Dedifferentiated amniotic fluid mesenchymal stem cell (primary cell): ENCODE measurements around the gene BMP7.

Experiments used
- DNase-seq: peaks from one replicate; pipeline ENCODE4 v3.0.0-alpha.2; 2016; ENCODE audit errors: extremely low spot score

BMP7 gene

DNA sequence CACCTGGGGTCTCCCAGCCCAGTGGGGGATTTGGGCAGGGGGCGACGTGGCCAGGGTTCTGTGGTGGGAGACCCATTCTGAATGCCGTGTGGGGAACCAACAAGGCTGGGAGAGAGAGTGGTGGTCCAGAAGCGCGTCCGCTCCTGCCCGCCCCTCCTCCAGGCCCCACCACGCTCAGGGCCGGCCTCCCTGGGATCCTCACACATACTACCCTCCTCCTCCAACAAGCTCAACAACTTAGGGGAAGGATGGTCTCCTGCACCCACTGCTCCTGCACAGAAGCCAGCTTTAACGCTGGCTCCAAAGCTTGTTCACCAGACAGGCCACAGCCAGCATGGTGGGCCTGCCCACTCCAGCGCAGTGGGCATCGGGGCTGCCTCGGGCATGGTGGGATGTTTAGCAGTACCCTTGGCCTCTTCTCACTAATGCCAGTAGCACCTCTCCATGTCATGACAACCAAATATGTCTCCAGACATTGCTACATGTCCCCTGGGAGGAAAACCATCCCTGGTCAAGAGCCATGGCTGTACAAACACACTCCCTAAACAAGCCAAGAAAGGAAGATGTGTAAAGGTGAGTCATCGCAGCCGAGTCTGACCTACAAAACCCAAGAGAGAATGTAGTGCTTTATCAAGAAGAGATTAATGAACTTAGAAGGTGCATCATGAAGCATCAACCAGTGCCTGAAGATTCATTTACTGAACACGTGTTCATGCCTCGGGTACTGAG is 75.7 kb downstream of the BMP7 start:
- DNase-seq: no peak

DNA sequence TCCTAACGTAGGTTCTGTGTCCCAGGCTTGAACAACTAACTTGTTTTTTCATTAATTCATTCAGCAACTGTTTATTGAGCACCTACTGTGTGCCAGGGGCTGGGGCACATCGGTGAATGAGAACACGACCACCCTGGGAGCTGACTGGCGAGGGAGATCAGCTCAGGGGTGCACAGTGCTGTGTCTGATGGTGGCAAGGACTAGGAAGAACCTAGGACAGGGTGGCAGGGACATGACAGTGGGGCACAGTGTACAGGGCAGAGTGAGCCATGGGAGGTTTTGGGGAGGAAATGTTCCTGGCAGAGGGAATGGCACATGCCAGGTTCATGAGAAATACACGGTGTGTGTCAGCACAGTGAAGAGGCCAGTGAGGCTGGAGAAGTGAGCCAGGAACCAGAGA is 76.7 kb downstream of the BMP7 start:
- no peak for DNase-seq

DNA sequence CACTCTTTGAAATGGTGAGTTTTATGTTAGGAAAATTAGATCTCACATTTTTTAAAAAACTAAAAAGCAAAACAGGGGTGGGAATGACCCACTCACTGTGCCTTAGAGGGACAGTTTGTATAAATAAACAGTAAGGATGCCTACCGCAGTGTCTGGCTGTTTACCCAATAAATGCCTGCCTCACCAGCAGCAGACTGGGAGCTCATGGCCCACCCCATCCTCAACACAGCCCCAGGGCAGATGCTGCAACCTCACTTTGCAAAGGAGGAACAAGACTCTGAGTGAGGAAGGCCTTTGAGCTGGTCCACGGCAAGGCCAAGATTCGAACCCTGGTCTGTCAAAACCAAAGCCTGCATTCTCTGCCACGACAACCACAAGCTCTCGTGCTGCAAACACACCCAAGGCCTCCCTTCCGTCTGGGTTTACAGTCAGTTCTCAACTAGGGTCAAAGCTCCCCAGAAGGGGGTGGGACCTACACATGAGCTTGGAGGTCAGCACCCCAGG is 77.8 kb downstream of the BMP7 start:
- no peak for DNase-seq

DNA sequence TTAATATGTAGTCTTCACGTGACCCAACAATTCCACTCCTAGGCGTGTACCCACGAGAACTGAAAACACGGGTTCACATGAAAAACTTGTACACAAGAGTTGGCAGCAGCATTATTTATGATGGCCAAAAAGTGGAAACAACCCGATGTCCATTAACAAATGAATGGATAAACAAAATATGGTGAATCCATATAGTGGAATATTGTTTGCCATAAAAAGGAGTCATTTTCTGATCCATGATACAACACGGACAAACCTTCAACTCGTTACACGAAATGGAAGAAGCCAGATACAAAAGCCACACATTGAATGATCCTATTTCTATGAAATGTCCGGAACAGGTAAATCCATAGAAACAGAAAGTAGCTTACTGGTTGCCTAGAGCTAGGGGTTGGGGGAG is 78.4 kb downstream of the BMP7 start:
- DNase-seq: no peak

DNA sequence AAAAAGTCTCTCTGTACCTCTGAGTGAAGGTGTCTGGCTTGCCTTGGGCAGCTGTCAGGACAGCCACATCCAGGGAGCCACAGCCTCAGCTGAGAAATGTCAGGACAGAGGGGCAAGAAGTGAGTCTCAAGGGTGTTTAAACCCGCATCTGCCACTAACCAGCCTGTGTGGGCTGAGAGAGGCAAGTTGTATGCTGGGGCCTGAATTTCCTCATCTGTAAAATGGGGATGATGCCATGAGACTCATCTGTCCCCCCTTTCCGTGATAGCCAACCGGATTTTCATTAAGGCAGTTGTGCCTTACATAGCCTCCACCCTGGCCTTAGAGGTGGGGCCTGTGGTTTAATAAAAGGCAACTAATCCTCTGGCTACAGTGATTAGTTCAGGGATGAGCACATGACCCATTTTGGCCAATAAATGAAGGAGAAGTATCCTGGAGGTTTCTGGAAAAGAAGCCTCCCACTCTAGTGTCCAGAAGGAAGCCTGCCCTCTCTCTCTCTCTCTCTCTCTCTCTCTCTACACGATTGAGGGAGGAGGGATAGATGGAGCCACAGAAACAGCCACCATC is 79.3 kb downstream of the BMP7 start:
- no peak for DNase-seq

DNA sequence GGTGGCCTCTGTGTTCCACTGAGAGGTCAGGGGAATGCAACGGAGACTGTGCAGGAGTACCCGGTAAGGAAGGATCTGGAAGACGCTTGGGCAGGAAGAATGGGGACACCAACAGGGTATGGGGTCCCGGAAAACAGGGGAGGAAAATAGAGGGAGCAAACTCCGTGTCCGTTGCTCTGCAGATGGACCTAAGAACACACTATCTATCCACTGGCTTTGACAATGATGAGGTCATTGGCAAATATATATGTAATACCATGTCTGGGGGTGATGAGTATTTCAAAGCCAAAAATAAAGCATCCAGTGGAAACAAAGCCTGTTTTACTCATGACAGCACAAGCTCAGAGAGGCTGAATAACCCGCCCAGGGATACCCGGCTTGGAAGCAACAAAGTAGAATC is 80.2 kb downstream of the BMP7 start:
- no peak for DNase-seq

DNA sequence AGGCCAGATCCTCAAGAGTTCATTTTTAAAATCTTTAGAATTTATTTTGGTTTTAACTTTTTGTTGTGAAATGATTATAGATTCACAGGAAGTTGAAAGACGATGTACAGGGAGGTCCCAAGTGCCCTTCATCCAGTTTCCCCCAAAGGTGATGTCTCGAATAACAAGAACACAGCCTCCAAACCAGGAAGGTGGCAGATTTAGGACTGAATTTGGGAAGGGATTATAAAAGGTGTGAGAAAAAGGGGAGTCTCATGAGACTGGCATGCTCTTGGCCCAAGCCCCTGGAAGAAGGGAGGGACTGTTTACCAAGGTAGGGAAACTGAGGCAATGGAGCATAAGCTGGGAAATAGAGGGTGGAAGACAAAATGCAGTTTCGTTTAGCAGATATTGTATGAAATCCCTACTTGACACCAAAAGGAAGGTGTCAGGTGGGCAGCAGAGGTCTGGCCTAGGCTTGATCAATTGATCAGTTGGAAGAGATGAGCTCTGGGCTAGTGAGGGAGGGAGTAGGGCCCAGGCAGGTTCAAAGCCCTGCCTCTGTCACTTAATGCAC is 81.2 kb downstream of the BMP7 start:
- DNase-seq: no peak

DNA sequence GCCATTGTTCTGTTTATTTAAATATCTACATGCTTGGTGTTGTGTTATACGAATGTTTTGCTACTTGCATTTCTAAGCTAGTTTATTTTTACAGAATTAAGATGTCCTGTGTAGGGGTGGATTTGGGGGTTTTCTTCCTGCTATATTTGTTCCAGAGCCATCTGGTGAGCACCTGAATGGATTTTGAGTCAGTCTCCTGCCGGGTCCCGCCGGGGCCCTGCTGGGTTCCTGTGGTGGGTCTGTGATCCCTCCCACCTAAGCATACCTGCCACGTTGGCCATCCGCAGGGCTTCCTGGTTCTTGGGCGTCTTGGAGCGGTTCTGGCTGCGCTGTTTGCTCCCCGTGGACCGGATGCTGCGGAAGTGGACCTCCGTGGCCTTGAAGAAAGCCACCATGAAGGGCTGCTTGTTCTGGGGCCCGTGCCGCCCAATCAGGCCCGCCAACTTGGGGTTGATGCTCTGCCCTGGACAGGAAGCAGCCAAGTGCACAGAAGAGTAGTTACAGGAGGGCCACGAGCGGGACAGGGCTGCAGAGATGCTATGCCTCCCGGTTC is 82.9 kb downstream of the BMP7 start:
- no peak for DNase-seq

DNA sequence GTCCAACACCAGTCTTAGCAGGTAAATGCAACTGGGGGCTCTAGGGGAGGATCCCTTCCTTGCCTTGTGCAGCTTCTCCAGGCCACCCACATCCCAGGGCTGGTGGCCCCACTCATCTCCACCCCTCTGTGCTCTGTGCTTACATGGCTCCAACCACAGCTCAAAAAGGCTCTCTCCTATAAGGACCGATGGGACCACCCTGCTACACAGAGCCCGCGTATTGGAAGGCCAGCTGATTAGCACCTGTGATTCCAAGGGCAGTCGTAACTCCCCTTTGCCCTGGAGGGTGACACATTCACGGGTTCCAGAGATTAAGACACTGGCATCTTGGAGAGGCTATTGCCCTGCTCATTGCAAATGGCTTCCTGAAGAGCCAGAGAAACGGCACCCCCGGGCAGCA is 84.8 kb downstream of the BMP7 start:
- DNase-seq: no peak

DNA sequence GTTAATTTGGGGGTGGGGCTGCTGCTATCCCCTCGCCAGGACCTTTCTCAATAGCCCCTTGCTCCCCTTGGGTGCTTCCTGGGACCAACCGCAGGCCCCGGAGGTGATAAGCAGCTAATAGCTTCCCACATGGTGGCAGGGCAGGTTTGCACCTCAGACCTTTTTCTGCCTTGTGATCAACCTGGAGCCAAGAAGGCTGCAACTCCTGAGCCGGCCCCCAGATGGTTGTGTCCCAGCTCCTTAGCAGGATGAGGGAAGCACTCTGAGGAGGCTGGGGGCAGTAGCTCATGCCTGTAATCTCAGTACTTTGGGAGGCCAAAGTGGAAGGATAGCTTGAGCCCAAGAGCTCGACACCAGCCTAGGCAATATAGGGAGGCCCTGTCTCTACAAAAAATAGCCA is 85.5 kb downstream of the BMP7 start:
- no peak for DNase-seq

DNA sequence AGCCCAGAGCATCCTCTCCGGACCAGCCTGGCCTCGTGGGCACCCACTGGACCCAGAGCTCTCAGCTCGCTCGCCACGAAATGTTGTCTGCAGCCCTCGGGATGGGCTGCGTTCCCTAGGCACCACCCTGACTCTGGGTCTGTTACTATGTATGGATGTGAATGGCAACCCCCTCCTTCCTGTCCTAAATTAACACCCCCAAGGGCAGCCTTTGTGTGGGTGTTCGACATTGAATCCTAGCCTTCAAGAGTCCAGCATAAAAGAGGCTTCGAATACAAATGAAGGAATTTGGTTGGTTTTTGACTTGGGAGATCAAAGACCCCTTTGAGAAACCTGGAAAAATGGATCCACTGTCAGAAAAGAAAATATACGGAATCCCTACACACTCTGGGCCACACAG is 86.1 kb downstream of the BMP7 start:
- no peak for DNase-seq

DNA sequence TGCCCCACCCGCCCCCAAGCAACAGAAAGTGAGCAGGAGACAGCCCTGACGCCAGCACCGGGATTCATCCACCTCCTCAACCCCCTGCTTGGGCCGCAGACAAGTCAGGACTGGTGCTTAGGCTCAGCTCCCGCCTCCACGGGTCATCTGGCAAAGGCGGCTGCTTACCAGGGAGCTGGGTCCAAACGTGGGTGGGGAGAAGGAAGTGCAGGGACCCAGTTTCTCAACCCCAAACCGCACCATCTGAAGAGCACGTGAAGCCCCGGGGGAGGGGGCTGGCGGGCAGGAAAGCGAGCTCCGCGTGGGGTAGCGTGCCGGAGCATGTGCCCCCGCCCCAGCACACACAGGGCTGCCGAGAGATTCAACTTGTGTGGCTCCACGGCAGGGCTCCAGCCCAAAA is 87.2 kb downstream of the BMP7 start:
- DNase-seq: no peak

DNA sequence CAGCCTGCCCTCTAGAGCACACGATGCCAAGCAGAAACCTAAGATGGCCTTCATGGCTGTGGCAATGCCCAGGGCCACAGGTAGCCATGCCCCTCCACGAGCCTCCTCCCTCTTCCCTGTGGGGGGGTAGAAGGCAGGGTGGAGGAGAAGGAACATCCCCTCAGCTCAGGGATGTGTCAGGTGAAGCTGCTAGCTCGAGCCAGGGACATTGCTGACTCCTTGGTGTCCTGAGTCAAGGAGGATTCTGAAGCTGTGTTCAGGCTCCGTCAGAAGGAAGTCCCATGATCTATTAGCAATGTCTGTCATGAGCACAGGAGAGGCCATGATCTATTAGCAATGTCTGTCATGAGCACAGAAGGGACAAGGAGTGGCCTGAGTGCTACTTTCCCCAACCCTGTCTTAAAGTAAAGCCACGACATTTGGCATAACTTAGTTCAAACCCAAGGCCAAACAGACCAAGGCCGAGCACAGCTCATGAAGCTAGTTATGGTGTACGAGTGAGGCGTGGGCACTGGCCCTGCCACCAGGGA is 87.8 kb downstream of the BMP7 start:
- no peak for DNase-seq

DNA sequence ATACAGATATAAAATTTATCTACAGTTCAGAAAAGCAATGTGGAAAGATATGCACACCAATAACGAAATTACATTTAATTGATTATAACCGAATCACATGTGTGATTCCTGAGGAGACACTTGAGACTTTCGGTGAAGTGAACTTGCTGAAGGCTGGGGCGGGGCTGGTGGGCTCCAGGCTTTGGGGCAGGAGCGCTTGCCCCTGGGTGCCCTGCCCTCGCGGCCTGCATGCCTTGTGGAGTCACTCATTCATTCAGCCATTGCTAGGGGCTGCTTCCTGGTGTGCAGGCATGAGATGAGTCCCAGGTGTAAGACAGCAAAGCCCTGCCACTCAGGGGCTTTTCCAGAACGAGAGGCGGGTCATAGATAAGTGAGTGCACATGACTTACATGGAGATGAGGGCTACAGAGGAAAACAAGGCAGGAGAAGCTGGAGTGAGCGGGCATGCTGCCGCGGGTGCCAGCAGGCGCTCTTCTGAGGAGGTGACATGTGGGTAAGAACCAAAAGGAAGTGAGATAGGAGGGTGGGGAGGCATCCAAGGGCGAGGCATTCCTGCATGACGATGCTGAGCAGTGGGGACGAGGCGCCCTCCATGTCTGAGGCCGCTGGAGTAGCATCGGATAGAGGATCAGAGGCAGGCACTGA is 88.7 kb downstream of the BMP7 start:
- DNase-seq: no peak

DNA sequence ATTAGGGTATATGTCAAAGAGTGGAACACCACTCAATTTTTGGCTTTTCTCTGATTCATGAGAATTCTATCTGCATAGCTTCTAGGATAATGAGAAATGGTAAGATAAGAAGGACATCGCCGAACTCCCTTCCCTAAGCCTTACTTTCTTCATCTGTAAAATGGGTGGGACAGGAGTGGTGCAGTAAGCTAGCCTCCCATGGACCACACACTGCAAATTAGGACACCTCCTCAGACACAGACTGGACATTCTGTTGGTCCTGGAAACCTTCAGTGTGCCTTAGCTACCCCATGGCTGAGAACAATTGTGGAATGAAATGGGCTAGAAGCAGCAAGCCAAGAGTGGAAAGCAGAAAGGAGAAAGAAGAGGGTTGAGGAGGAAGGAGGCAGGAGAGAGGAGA is 89.6 kb downstream of the BMP7 start:
- no peak for DNase-seq

DNA sequence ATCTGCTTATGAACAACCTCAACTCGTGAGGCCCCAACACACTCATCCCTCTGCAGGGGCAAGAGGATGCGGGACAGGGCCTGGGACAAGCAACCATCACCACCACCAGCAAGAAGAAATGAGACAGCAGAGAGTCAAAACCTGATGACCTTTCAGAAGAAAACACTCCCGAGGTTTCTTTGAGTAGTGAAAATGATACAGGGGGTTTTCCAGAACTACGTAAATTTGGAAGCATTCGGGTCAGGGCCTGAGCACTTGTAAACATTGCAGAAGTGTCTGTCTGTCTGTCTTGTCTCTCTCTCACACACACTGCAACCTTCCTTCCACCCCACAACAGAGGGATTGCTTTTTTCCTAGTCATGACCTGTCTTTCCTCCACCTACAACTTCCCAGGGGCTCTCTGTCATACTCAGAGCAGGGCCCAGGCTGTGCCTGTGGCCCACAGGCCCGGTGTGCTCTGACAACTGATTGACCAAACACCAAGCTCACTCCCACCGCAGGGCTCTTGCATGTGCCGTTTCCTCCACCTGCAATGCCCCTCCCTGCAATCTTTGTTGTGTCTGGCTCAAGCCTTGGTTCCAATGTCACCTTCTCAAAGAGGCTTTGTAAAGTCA is 90.9 kb downstream of the BMP7 start:
- DNase-seq: no peak

DNA sequence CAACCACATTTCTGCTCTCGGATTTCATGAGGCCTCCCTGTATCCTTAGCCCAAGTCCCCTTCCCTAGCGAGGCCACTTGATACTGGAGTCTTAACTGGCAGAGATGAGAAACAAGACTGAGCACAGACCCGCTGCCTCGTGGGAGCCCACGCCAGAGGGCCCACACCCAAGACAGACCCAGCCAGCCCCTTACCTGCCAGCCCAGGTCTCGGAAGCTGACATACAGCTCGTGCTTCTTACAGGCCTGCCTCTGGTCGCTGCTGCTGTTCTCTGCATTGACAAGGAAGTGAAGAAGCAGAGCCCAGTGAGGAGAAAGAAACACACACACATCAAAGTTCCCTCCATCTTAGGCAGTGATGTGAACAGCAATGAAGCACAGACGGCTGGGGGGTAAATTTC is 91.7 kb downstream of the BMP7 start:
- DNase-seq: no peak

DNA sequence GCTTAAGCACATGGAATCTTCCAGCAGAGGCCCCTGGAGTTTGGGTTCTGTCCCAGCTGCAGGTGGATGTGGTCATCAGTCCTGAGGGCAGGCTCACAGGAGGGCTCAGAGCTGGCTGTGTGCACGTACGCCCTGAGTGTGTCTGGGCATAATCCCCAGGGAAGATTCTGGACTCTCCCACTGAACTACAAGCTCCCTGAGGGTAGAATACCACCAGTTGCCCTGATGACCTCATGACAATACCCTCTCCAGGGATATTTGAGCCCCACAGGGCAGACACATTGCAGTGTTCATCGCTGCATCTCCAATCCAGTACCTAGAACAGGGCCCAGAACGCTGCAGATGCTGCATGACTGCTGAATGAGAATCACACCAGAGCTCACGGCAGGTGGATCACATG is 92.5 kb downstream of the BMP7 start:
- no peak for DNase-seq

DNA sequence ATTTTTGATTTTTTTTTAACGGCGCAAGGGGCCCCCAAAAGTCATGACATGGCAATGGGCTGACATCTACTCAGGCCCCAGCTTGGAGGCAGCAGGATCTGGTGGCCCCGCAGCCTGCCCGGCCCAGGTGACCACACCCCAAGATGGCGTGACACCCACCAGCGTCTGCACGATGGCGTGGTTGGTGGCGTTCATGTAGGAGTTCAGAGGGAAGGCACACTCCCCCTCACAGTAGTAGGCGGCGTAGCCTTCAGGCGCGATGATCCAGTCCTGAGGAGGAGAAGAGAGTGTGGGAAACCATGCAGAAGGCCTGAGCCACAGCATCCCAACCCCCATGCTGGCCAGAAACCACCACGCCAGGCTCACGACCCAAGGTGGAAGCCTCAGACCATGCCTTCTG is 93.4 kb downstream of the BMP7 start:
- DNase-seq: no peak

DNA sequence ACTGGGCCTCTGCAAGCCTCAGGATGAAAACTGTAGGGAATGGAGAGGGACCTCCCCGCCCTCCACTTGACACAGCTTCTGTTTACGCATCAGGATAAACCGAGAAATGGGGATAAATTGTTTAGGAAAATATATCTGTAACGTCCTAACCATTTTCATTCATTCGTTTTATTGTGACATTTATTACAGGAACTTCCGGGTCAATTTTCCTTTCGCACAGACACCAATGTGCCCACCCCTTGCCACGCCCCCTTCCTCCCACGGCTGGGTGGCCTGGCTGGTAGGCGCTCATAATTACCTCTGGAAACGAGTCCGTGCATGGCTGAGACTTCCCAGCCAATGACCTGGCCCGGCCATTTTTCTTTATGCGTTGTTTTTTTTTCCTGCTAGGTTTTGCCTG is 96.1 kb downstream of the BMP7 start:
- no peak for DNase-seq

DNA sequence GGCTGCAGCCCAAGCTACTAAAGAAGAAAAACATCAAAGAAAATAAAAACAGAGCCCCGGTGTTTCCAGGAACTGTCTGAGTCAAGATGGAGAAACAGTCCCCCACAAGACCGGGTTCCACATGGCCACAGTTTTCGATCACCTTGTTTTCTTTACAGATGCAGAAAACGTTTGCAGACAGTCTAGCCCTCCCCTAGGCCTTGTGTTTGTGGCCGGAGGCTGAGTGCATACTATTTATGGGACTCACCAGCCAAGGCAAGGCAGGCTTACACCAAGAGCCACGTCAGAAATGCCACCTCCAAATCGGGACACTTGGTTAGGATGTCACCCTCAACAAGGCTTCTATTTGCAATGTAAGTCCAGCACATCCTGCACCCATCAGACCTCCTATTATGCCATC is 97.3 kb downstream of the BMP7 start:
- no peak for DNase-seq
